Measurements from ENCODE around the gene DCANP1. TPM values are rescaled to one million over a fixed set of nuclear protein-coding genes. Genes with fewer than 3 reads are reported as not detected.

The DCANP1 gene
- total and polyA plus RNA-seq, 9 of the 15 experiments (the other 6 are each of a cell fraction or from before 2014, with no cell fraction given) = not detected

DNA sequence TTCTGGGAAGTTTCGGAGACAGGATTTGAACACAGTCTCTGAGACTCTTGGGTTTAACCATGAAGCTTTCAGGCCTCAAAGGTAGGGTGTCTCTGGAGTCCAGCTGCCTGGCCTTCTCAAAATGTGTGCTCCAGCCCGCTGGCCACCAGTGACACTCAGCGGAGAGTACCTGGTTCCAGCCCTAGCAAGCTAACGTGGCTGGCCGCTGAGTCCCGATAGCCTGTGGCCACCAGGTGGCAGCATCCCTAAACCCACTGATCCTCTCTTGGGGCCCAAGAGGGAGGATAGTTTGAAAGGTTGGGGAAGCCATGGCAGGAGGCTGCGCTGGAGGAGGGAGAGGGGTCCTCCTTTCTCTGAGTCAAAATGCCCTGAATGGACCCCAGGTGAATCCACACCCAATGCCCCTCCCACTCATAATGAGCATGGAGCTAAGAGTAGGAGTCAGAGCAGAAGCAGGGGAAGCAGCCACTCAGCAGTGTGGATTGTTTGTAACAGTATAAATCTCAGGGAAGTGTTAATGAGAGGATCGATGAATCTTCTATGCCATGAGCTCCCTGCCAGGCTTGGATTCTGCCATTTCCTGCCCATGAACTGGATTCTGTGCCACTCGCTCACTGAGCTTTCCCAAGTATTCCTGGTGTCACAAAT is 10.4 kb upstream of the DCANP1 start (continued):
- no peak for TF ChIP-seq DDX20 (tag; IDR thresholded peaks at IDR 0.05; ENCODE audit: low read depth)
- no peak for TF ChIP-seq ZEB2 (IDR thresholded peaks at IDR 0.05)
- TF ChIP-seq GATAD2B (IDR thresholded peaks at IDR 0.05; ENCODE audit: borderline replicate concordance) = no peak
- no peak for TF ChIP-seq BACH1 (tag; IDR thresholded peaks at IDR 0.05)
- TF ChIP-seq GABPA (tag; conservative IDR thresholded peaks at IDR 0.05; ENCODE audit: low read depth) = no peak
- TF ChIP-seq, protein P1, sequence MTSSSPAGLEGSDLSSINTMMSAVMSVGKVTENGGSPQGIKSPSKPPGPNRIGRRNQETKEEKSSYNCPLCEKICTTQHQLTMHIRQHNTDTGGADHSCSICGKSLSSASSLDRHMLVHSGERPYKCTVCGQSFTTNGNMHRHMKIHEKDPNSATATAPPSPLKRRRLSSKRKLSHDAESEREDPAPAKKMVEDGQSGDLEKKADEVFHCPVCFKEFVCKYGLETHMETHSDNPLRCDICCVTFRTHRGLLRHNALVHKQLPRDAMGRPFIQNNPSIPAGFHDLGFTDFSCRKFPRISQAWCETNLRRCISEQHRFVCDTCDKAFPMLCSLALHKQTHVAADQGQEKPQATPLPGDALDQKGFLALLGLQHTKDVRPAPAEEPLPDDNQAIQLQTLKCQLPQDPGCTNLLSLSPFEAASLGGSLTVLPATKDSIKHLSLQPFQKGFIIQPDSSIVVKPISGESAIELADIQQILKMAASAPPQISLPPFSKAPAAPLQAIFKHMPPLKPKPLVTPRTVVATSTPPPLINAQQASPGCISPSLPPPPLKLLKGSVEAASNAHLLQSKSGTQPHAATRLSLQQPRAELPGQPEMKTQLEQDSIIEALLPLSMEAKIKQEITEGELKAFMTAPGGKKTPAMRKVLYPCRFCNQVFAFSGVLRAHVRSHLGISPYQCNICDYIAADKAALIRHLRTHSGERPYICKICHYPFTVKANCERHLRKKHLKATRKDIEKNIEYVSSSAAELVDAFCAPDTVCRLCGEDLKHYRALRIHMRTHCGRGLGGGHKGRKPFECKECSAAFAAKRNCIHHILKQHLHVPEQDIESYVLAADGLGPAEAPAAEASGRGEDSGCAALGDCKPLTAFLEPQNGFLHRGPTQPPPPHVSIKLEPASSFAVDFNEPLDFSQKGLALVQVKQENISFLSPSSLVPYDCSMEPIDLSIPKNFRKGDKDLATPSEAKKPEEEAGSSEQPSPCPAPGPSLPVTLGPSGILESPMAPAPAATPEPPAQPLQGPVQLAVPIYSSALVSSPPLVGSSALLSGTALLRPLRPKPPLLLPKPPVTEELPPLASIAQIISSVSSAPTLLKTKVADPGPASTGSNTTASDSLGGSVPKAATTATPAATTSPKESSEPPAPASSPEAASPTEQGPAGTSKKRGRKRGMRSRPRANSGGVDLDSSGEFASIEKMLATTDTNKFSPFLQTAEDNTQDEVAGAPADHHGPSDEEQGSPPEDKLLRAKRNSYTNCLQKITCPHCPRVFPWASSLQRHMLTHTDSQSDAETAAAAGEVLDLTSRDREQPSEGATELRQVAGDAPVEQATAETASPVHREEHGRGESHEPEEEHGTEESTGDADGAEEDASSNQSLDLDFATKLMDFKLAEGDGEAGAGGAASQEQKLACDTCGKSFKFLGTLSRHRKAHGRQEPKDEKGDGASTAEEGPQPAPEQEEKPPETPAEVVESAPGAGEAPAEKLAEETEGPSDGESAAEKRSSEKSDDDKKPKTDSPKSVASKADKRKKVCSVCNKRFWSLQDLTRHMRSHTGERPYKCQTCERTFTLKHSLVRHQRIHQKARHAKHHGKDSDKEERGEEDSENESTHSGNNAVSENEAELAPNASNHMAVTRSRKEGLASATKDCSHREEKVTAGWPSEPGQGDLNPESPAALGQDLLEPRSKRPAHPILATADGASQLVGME (CRISPR knock-in tag; IDR thresholded peaks at IDR 0.05) = peak; percentile 70; the same call in 1 of the 2 replicates
- no peak for TF ChIP-seq XRCC4 (IDR thresholded peaks at IDR 0.05; ENCODE audit: extremely low read depth, insufficient read depth, insufficient read length)
- TF ChIP-seq ERF (CRISPR knock-in tag; IDR thresholded peaks at IDR 0.05) = no peak
- TF ChIP-seq TFAM (CRISPR knock-in tag; conservative IDR thresholded peaks at IDR 0.05) = no peak
- TF ChIP-seq PTTG1 (tag; IDR thresholded peaks at IDR 0.05; ENCODE audit: low read depth) = no peak
- TF ChIP-seq ZNF121 (CRISPR knock-in tag; conservative IDR thresholded peaks at IDR 0.05) = no peak
- TF ChIP-seq NR2C2 (CRISPR knock-in tag; IDR thresholded peaks at IDR 0.05) = no peak
- TF ChIP-seq NR2C2 (tag; IDR thresholded peaks at IDR 0.05) = no peak
- TF ChIP-seq ZNF174 (CRISPR knock-in tag; IDR thresholded peaks at IDR 0.05) = no peak
- no peak for TF ChIP-seq ZC3H8 (IDR thresholded peaks at IDR 0.05)
- TF ChIP-seq HIVEP1 (CRISPR knock-in tag; IDR thresholded peaks at IDR 0.05) = no peak
- TF ChIP-seq KAT2B (IDR thresholded peaks at IDR 0.05; ENCODE audit: low read depth, low read length) = no peak
- TF ChIP-seq, protein P2, sequence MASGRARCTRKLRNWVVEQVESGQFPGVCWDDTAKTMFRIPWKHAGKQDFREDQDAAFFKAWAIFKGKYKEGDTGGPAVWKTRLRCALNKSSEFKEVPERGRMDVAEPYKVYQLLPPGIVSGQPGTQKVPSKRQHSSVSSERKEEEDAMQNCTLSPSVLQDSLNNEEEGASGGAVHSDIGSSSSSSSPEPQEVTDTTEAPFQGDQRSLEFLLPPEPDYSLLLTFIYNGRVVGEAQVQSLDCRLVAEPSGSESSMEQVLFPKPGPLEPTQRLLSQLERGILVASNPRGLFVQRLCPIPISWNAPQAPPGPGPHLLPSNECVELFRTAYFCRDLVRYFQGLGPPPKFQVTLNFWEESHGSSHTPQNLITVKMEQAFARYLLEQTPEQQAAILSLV (tag; IDR thresholded peaks at IDR 0.05) = no peak
- TF ChIP-seq, protein P3, sequence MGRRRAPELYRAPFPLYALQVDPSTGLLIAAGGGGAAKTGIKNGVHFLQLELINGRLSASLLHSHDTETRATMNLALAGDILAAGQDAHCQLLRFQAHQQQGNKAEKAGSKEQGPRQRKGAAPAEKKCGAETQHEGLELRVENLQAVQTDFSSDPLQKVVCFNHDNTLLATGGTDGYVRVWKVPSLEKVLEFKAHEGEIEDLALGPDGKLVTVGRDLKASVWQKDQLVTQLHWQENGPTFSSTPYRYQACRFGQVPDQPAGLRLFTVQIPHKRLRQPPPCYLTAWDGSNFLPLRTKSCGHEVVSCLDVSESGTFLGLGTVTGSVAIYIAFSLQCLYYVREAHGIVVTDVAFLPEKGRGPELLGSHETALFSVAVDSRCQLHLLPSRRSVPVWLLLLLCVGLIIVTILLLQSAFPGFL (CRISPR knock-in tag; IDR thresholded peaks at IDR 0.05) = no peak
- no peak for TF ChIP-seq TBL1XR1 (IDR thresholded peaks at IDR 0.05; ENCODE audit: low read length in 2 of 2)
- TF ChIP-seq, protein P4, sequence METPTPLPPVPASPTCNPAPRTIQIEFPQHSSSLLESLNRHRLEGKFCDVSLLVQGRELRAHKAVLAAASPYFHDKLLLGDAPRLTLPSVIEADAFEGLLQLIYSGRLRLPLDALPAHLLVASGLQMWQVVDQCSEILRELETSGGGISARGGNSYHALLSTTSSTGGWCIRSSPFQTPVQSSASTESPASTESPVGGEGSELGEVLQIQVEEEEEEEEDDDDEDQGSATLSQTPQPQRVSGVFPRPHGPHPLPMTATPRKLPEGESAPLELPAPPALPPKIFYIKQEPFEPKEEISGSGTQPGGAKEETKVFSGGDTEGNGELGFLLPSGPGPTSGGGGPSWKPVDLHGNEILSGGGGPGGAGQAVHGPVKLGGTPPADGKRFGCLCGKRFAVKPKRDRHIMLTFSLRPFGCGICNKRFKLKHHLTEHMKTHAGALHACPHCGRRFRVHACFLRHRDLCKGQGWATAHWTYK (CRISPR knock-in tag; IDR thresholded peaks at IDR 0.05) = peak; percentile 69; the same call in 1 of the 2 replicates
